ENCODE results near the gene EPHB2. TPM values are rescaled to one million over a fixed set of nuclear protein-coding genes. Genes with fewer than 3 reads are reported as not detected.

Gene EPHB2
- total and polyA plus RNA-seq, 2 donors (not counting 3 experiments of a cell fraction or from before 2014, with no cell fraction given) = 50.8 to 69.1 TPM

- POLR2A ChIA-PET = no interaction called here
- no peak for DNase-seq (ENCODE audit: low read depth, low spot score)
- no peak overlapping the region for H2AFZ ChIP-seq (ENCODE audit: low read depth, low read length)
These were observed 118.1 kb downstream of the EPHB2 start for GRCh38 chr1:22828484-22829308.

More at GRCh38 chr1:22828484-22829308, 118.1 kb downstream of the EPHB2 start:
- Histone ChIP-seq H4K20me1 (replicated peaks; ENCODE audit: control insufficient read depth, extremely low read depth, insufficient read depth, low read length) (no peaks in the 10 kb centered on the region), H3K27ac (ENCODE audit: insufficient read depth, low read depth, low read length) (no peak overlapping the region), H3K9me1 (replicated peaks; ENCODE audit: control insufficient read depth, extremely low read depth, insufficient read depth, low read length) (no peaks in the 10 kb centered on the region), H3K36me3 (ENCODE audit: control insufficient read depth in 2 of 2, extremely low read depth in 1 of 2, insufficient read depth in 2 of 2, low read length in 2 of 2) (no peaks in the 10 kb centered on the region), H3K9me3 (replicated peaks; ENCODE audit: control insufficient read depth, insufficient read depth, low read length) (no peaks in the 10 kb centered on the region), H3K4me2 (ENCODE audit: insufficient read depth, low read length) (no peak overlapping the region), H3K9ac (replicated peaks; ENCODE audit: extremely low read depth, insufficient read depth, low read length) (no peak overlapping the region), H3K27me3 (ENCODE audit: control insufficient read depth in 2 of 2, insufficient read depth in 2 of 2, low read length in 2 of 2) (no peaks in the 10 kb centered on the region), H3K4me1 (ENCODE audit: control insufficient read depth, extremely low read depth, insufficient read depth, low read length) (peaks cover 42% of the 10 kb centered on the region), H3K79me2 (ENCODE audit: control insufficient read depth, insufficient read depth, low read length) (peaks cover 4% of the 10 kb centered on the region), H3K4me3 (replicated peaks in 1 of 3; ENCODE audit: insufficient read depth in 1 of 3, low read depth in 1 of 3, low read length in 3 of 3) (no peak overlapping the region)
- no TSS peak for BruUV-seq (replicated peaks)
- intact Hi-C loops (cut with micrococcal nuclease) (no loop called here), dilution Hi-C loops (cut with MboI; ENCODE audit: extremely low pct_ligation_motif_present, low sequenced_read_pairs) (no loop called here)
- CTCF ChIA-PET = no interaction called here
- TF ChIP-seq MYC (IDR thresholded peaks at IDR 0.05; ENCODE audit: low read depth, low read length) (no peak), POLR2AphosphoS5 (IDR thresholded peaks at IDR 0.05; ENCODE audit: insufficient read depth, low read depth, low read length) (no peak), FOS (IDR thresholded peaks at IDR 0.05; ENCODE audit: borderline replicate concordance, insufficient read depth, low read length) (no peak), POLR2A (IDR thresholded peaks at IDR 0.05; ENCODE audit: low read depth, low read length) (no peak), GATA2 (IDR thresholded peaks at IDR 0.05; ENCODE audit: insufficient read depth, insufficient read length, low read depth, low read length) (no peak), MAX (IDR thresholded peaks at IDR 0.05; ENCODE audit: insufficient read depth, insufficient read length) (no peak), EZH2 (IDR thresholded peaks at IDR 0.05; ENCODE audit: borderline replicate concordance, low read depth, low read length, severe bottlenecking) (no peak), CTCF (IDR thresholded peaks at IDR 0.05; ENCODE audit: extremely low read depth in 1 of 2, insufficient read depth in 1 of 2, low read depth in 1 of 2, low read length in 2 of 2) (no peak), JUN (IDR thresholded peaks at IDR 0.05; ENCODE audit: borderline replicate concordance, insufficient read depth, insufficient read length, low read depth) (no peak)
- no peak for FAIRE-seq
